Kidney (tissue), 14 donors: ENCODE results near the gene EPHA1. TPM values are rescaled to one million over a fixed set of nuclear protein-coding genes. Genes with fewer than 3 reads are reported as not detected.
"Not testable (repeated sequence)": the region's sequence is repeated elsewhere in the genome, so short reads cannot be mapped to it uniquely, and the experiment has no call there.

Experiments
- DNase-seq, 5 donors: peaks; one replicate each; pipeline ENCODE4 v3.0.0-alpha.2; 2013 to 2020
- FAIRE-seq: peaks from 2 replicates; lab custom pipeline; 2012; peaks lifted over from hg19 to GRCh38; lab: Jason Lieb, UNC
- H3K27ac ChIP-seq, 2 donors: one replicate each; pipeline ENCODE4 v1.7.0; 2013; ENCODE audit warnings: low read depth in 2 of 2, low read length in 2 of 2, inconsistent platforms in 1 of 2
- H3K27me3 ChIP-seq: one replicate; pipeline ENCODE4 v1.7.1; 2013; ENCODE audit warnings: low read length, inconsistent platforms; ENCODE audit not compliant: control insufficient read depth, insufficient read depth
- H3K36me3 ChIP-seq, 3 donors: one replicate each; pipeline versions ENCODE4 v1.7.0 to v1.7.1; 2013; ENCODE audit warnings: low read length in 3 of 3, control low read depth in 1 of 3, inconsistent platforms in 1 of 3; ENCODE audit not compliant: insufficient read depth in 3 of 3, control insufficient read depth in 2 of 3
- H3K4me1 ChIP-seq, 3 donors: one replicate each; pipeline versions ENCODE4 v1.7.0 to v1.7.1; 2013; ENCODE audit warnings: low read length in 3 of 3, inconsistent platforms in 1 of 3, low read depth in 1 of 3; ENCODE audit not compliant: control insufficient read depth in 2 of 3, insufficient read depth in 2 of 3
- H3K4me3 ChIP-seq, 3 donors: one replicate each; pipeline versions ENCODE4 v1.7.0 to v1.8.1; 2013; ENCODE audit warnings: low read length in 3 of 3, control low read depth in 1 of 3, inconsistent platforms in 1 of 3
- H3K9ac ChIP-seq, 3 donors: one replicate each; pipeline versions ENCODE4 v1.7.0 to v1.7.1; 2013; ENCODE audit warnings: low read length in 3 of 3, control low read depth in 1 of 3, inconsistent platforms in 1 of 3
- H3K9me3 ChIP-seq, 3 donors: one replicate each; pipeline versions ENCODE4 v1.7.0 to v1.7.1; 2013; ENCODE audit warnings: low read length in 3 of 3, control low read depth in 1 of 3, inconsistent platforms in 1 of 3; ENCODE audit not compliant: control insufficient read depth in 2 of 3, insufficient read depth in 1 of 3
- intact Hi-C: fragments of 100-400 bp; cut with DNase I; formaldehyde crosslinking; loops from one replicate; pipeline ENCODE4 v1.11.1; 2022
- polyA plus RNA-seq: library from polyadenylated mRNA; stranded (reverse); fragments of 350-450 nt; fragmentation: Illumina TruSeq; extraction: RNeasy Lipid Tissue Mini Kit (QIAGEN cat#74804); gene quantifications from one replicate; pipeline ENCODE4 v1.2.3, GENCODE V29; 2014; ENCODE audit warnings: low read depth, low replicate concordance; ENCODE audit not compliant: insufficient read depth
- total RNA-seq: library from RNA; stranded (reverse); fragmentation: NEBNext Ultra II Directional; extraction: Animal tissue kit (Norgen Biotek cat#: 25700); gene quantifications from one replicate; pipeline ENCODE4 v1.2.1, GENCODE V29; 2021
- TF ChIP-seq, protein P1 (sequence below): IDR thresholded peaks from 3 replicates; pipeline ENCODE4 v1.5.1; 2012; ENCODE audit warnings: mild to moderate bottlenecking, moderate library complexity, borderline replicate concordance; ENCODE audit not compliant: insufficient read depth; ENCODE audit errors: extremely low read depth
- donor health status: control.
- donor health status: control.
- donor health status: control.
- donor health status: control.
- donor health status: control.
- donor health status: DM: yes; HTN: yes; CAD: no.
- donor health status: Normal renal cell carcinoma (clear cell type).

Gene EPHA1
- total and polyA plus RNA-seq, 2 donors from 2014 or later, result 6.9 to 22.3 TPM

DNA sequence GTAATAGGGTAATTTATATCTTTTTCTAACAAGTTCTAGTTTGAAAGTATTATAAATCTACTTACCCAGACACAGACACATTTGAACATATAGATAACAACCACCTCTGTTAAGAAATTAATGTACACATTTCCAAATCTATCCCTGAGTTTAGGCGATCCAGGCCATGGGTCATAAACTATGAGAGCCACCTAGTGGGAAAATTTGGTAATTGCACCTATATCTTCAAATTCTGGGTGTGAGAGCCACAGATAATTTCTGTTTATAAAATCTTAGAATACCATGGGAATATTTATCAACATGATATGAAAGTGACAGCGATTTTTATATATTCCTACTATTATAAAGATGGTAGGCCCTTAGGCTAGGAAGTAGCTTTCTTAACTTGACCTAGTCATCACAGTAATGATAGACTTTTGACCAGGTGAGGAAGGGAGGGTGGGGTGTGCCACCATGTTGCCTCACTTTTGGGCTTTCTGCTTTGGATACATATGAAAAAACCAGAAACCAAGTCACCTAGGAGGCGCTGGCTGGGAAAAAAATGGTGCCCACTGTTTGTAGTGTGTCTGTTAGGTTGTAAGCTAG lies 8.0 kb upstream of the EPHA1 start:
- Histone ChIP-seq H3K4me3 (peak overlapping the region in 1 of 3 donors; percentile 19), H3K4me1 (peaks cover 0 to 2% (median 0%) of the 10 kb centered on the region in 3 donors), H3K27me3 (no peaks in the 10 kb centered on the region), H3K27ac (no peak overlapping the region), H3K36me3 (no peaks in the 10 kb centered on the region), H3K9ac (no peak overlapping the region), H3K9me3 (no peaks in the 10 kb centered on the region)
- TF ChIP-seq, protein P1, sequence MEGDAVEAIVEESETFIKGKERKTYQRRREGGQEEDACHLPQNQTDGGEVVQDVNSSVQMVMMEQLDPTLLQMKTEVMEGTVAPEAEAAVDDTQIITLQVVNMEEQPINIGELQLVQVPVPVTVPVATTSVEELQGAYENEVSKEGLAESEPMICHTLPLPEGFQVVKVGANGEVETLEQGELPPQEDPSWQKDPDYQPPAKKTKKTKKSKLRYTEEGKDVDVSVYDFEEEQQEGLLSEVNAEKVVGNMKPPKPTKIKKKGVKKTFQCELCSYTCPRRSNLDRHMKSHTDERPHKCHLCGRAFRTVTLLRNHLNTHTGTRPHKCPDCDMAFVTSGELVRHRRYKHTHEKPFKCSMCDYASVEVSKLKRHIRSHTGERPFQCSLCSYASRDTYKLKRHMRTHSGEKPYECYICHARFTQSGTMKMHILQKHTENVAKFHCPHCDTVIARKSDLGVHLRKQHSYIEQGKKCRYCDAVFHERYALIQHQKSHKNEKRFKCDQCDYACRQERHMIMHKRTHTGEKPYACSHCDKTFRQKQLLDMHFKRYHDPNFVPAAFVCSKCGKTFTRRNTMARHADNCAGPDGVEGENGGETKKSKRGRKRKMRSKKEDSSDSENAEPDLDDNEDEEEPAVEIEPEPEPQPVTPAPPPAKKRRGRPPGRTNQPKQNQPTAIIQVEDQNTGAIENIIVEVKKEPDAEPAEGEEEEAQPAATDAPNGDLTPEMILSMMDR, result peak; percentile 65
- intact Hi-C loops, result loop anchor here (10.0 kb wide), 1 partner anchor 182 kb away; no protein-coding TSS in a partner anchor
- FAIRE-seq, result peak; percentile 80
- peak in 2 of 5 donors; percentile 48 to 66 for DNase-seq

DNA sequence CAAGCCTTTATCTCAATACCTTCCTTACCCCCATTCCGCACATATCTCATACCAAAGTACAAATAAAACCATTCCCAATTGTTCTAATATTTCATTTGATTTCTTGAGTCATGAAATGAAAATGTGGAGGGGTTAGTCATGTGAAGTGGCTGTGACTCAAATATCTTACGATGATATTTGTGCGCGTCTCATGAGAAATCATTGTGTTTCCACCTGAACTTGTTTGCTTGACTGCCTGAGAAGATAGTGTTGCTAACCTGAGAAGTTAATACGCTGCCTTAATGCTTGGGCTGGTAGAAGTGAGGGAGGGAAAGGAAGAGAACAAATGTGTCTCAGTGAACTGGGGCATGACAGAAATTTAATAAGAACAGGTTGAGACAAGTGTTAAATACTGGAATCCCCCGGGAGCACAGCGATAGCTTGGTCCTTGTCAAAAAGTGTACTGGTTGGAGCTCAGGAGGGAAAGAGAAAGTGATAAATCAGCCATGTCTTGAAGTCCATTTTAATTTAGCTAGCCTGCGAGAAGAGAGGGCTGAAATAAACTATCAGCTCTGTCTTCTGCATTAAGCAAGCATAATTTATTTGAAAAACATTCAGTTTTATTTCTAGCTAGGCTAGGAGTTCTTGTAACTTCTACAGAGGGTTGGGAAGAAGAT lies 7.2 kb upstream of the EPHA1 start:
- H3K4me1 ChIP-seq, result peaks cover 0 to 2% (median 0%) of the 10 kb centered on the region in 3 donors
- peak overlapping the region in 1 of 3 donors; percentile 19 for H3K4me3 ChIP-seq
- H3K27me3 ChIP-seq, result no peaks in the 10 kb centered on the region
- H3K9ac ChIP-seq, result no peak overlapping the region
- no peak overlapping the region for H3K27ac ChIP-seq
- H3K36me3 ChIP-seq, result no peaks in the 10 kb centered on the region
- FAIRE-seq (no peak), DNase-seq (peak in 2 of 5 donors; percentile 67 to 70)
- TF ChIP-seq, protein P1, result no peak
- no peaks in the 10 kb centered on the region for H3K9me3 ChIP-seq
- intact Hi-C loops, result loop anchor here (10.0 kb wide), 1 partner anchor 181 kb away; no protein-coding TSS in a partner anchor

DNA sequence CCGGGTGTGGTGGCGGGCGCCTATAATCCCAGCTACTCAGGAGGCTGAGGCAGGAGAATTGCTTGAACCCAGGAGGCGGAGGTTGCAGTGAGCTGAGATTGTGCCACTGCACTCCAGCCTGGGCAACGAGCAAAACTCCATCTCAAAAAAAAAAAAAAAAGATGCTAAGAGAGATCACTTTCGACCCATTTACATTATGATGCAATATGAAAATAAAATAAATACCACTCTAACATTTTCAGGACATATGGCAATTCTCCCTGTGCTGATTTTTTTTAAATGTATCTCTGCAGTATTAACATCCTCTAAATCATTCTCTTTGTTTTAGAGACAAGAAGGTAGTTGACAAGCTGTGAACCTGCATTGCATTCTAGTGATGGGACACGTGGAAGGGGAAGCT lies 6.6 kb upstream of the EPHA1 start:
- H3K27me3 ChIP-seq, H3K36me3 ChIP-seq, H3K9me3 ChIP-seq, H3K4me3 ChIP-seq, H3K27ac ChIP-seq, DNase-seq, FAIRE-seq, H3K9ac ChIP-seq, H3K4me1 ChIP-seq: not testable (repeated sequence)
- intact Hi-C loops, result loop anchor here (10.0 kb wide), 1 partner anchor 180 kb away; no protein-coding TSS in a partner anchor

DNA sequence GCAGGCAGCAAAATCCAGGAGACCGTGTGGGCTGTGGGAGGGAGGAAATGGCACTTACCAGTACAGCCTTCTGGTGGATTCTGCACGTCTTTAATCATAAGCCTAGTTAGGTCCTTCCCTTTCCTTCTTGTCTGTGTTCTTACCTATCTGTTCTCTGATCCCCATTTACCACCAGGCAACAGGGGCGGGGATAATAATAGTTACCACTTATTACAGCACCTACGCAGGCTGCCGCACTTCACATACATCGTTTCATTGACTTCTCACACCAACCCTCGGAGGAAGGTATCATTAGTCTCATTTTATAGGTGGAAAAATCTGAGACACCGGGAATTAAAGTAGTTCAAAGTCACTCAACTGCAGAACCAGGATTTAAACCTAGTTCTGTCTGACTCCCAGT lies 4.5 kb upstream of the EPHA1 start:
- DNase-seq (no peak), FAIRE-seq (no peak)
- TF ChIP-seq, protein P1, result no peak
- Histone ChIP-seq H3K27ac (no peak overlapping the region), H3K36me3 (no peaks in the 10 kb centered on the region), H3K9me3 (no peaks in the 10 kb centered on the region), H3K4me3 (no peak overlapping the region), H3K27me3 (no peaks in the 10 kb centered on the region), H3K4me1 (peaks cover 0 to 9% (median 7%) of the 10 kb centered on the region in 3 donors), H3K9ac (no peak overlapping the region)
- intact Hi-C loops, result loop anchor here (10.0 kb wide), 1 partner anchor 178 kb away; no protein-coding TSS in a partner anchor
